H1 (cell line): ENCODE measurements around the gene CACNA2D4. TPM values are rescaled to one million over a fixed set of nuclear protein-coding genes. Genes with fewer than 3 reads are reported as not detected.

Source experiments
- CHD7 ChIP-seq: fragments of 300-600 bp; sonication (generic); IDR thresholded peaks from 2 replicates; pipeline ENCODE4 v1.7.1; 2012; ENCODE audit warnings: low read length, moderate library complexity, mild to moderate bottlenecking, inconsistent platforms; ENCODE audit not compliant: insufficient replicate concordance
- EP300 ChIP-seq, 2 experiments: IDR thresholded peaks; 1 replicate in 1 of 2; 2 replicates in 1 of 2; pipeline ENCODE4 v1.6.1; 2011 to 2012; ENCODE audit warnings: low read depth in 2 of 2, low read length in 2 of 2, mild to moderate bottlenecking in 2 of 2, borderline replicate concordance in 1 of 2, inconsistent platforms in 1 of 2, moderate library complexity in 1 of 2
- KDM1A ChIP-seq: fragments of 200-600, 300-600 bp; sonication (generic); IDR thresholded peaks from 2 replicates; pipeline ENCODE4 v1.7.1; 2016; ENCODE audit warnings: mild to moderate bottlenecking, low read length, borderline replicate concordance
- MAFK ChIP-seq: IDR thresholded peaks from 2 replicates; pipeline ENCODE4 v1.6.1; 2012; ENCODE audit warnings: low read depth, mild to moderate bottlenecking, improper control_type of control experiment, low read length
- NRF1 ChIP-seq: IDR thresholded peaks from 2 replicates; pipeline ENCODE4 v1.6.1; 2011; ENCODE audit warnings: mild to moderate bottlenecking, low read depth, low read length, improper control_type of control experiment
- RBBP5 ChIP-seq: IDR thresholded peaks from 2 replicates; pipeline ENCODE4 v1.7.1; 2012; ENCODE audit warnings: low read depth, mild to moderate bottlenecking, inconsistent platforms, low read length, moderate library complexity, borderline replicate concordance
- SP4 ChIP-seq: IDR thresholded peaks from 2 replicates; pipeline ENCODE4 v1.6.1; 2012; ENCODE audit warnings: low read length, inconsistent platforms
- USF2 ChIP-seq: IDR thresholded peaks from 2 replicates; pipeline ENCODE4 v1.6.1; 2011; ENCODE audit warnings: low read length, improper control_type of control experiment
- polyA plus RNA-seq, 7 experiments: library from polyadenylated mRNA; depleted of rRNA in 3 of 7; stranded (reverse) in 5 of 7; unstranded in 2 of 7; fragments of >200 nt in 5 of 7; fragments of 200-250 nt in 2 of 7; gene quantifications; 1 replicate in 5 of 7; 2 replicates in 1 of 7; 4 replicates in 1 of 7; pipeline versions ENCODE4 v1.2.1 to v1.2.3, GENCODE V29; 2011 to 2013; ENCODE audit warnings: missing spikeins in 2 of 7, mixed read lengths in 2 of 7
- total RNA-seq: library from RNA; stranded (reverse); fragmentation: NEBNext Ultra II Directional; extraction: Animal tissue kit (Norgen Biotek cat#: 25700); gene quantifications from 2 replicates; pipeline ENCODE4 v1.2.1, GENCODE V29; 2021

CACNA2D4 gene
- total and polyA plus RNA-seq, 2 of the 8 experiments (the other 6 are each of a cell fraction or from before 2014, with no cell fraction given) = 0.44 to 0.88 TPM

- TF ChIP-seq CHD7 (no peak), USF2 (no peak), EP300 (IDR thresholded peaks at IDR 0.05; ENCODE audit: borderline replicate concordance in 1 of 2, low read depth in 2 of 2, low read length in 2 of 2) (no peak), RBBP5 (no peak), SP4 (no peak), KDM1A (no peak), MAFK (no peak), NRF1 (no peak)
These were observed 112.0 kb downstream of the CACNA2D4 start (continued) for GRCh38 chr12:1806301-1807086.
